Cardiac fibroblast (primary cell): ENCODE data around the gene PDZD4.

Experiments used
- DNase-seq, 2 donors: peaks; one replicate each; pipeline versions ENCODE4 v3.0.0 to v3.0.0-alpha.2; 2010; ENCODE audit warnings: low read depth in 2 of 2
- H3K4me3 ChIP-seq, 2 donors: replicated peaks in 1 of 2; 1 replicate in 1 of 2; 2 replicates in 1 of 2; pipeline ENCODE4 v1.5.1; 2011; ENCODE audit warnings: low read depth in 2 of 2, low read length in 2 of 2, mild to moderate bottlenecking in 2 of 2, moderate library complexity in 1 of 2
- CTCF ChIP-seq: IDR thresholded peaks from one replicate; pipeline ENCODE4 v1.5.1; 2011; ENCODE audit warnings: low read depth, mild to moderate bottlenecking, low read length, inconsistent platforms

PDZD4 gene

GRCh38 chrX:153828723-153829548 is 1.4 kb downstream of the PDZD4 start:
- no peak for DNase-seq
- TF ChIP-seq CTCF: no peak
- peak overlapping the region in 1 of 2 donors; percentile 5 for H3K4me3 ChIP-seq

- no peak for DNase-seq
- H3K4me3 ChIP-seq: no peak overlapping the region
- no peak for TF ChIP-seq CTCF
Measured at GRCh38 chrX:153828308-153828707, 2.0 kb downstream of the PDZD4 start.

- no peak for DNase-seq
- no peak overlapping the region for H3K4me3 ChIP-seq
- TF ChIP-seq CTCF: no peak
Measured at GRCh38 chrX:153827903-153828302, 2.4 kb downstream of the PDZD4 start.

- no peak for DNase-seq
- TF ChIP-seq CTCF: no peak
- no peak overlapping the region for H3K4me3 ChIP-seq
Measured at GRCh38 chrX:153827016-153827415, 3.3 kb downstream of the PDZD4 start.

GRCh38 chrX:153825042-153825441 is 5.3 kb downstream of the PDZD4 start:
- TF ChIP-seq CTCF: no peak
- no peak overlapping the region for H3K4me3 ChIP-seq
- no peak for DNase-seq

- H3K4me3 ChIP-seq: no peak overlapping the region
- no peak for TF ChIP-seq CTCF
- DNase-seq: no peak
Measured at GRCh38 chrX:153824348-153824747, 6.0 kb downstream of the PDZD4 start.

- H3K4me3 ChIP-seq: no peak overlapping the region
- DNase-seq: no peak
- no peak for TF ChIP-seq CTCF
Measured at GRCh38 chrX:153821066-153821465, 9.3 kb downstream of the PDZD4 start.
